ENCODE data around the gene CNOT1. TPM values are rescaled to one million over a fixed set of nuclear protein-coding genes. Genes with fewer than 3 reads are reported as not detected.
"Not testable (repeated sequence)": the region's sequence is repeated elsewhere in the genome, so short reads cannot be mapped to it uniquely, and the experiment has no call there.

Gene CNOT1
- polyA plus RNA-seq, 1 experiment: 133 TPM

- ChIA-PET POLR2A (no interaction called here), CTCF (interaction anchor here (0.7 to 1.3 kb wide), 3 partner anchors 22 to 127 kb away, joined by 4 to 6 read pairs (median 5); no protein-coding TSS in a partner anchor)
- no peak for DNase-seq (ENCODE audit: low read depth)
- no peaks in the 10 kb centered on the region for H3K27me3 ChIP-seq (ENCODE audit: control insufficient read depth, insufficient read depth, low read length)
- TF ChIP-seq, protein P1, sequence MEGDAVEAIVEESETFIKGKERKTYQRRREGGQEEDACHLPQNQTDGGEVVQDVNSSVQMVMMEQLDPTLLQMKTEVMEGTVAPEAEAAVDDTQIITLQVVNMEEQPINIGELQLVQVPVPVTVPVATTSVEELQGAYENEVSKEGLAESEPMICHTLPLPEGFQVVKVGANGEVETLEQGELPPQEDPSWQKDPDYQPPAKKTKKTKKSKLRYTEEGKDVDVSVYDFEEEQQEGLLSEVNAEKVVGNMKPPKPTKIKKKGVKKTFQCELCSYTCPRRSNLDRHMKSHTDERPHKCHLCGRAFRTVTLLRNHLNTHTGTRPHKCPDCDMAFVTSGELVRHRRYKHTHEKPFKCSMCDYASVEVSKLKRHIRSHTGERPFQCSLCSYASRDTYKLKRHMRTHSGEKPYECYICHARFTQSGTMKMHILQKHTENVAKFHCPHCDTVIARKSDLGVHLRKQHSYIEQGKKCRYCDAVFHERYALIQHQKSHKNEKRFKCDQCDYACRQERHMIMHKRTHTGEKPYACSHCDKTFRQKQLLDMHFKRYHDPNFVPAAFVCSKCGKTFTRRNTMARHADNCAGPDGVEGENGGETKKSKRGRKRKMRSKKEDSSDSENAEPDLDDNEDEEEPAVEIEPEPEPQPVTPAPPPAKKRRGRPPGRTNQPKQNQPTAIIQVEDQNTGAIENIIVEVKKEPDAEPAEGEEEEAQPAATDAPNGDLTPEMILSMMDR (IDR thresholded peaks at IDR 0.05; ENCODE audit: insufficient read depth, low read depth, low read length): no peak
- H3K36me3 ChIP-seq (ENCODE audit: control insufficient read depth, insufficient read depth, low read length): no peaks in the 10 kb centered on the region
- H3K4me3 ChIP-seq (ENCODE audit: low read depth, low read length): no peak overlapping the region
These were observed 9.6 kb upstream of the CNOT1 start for GRCh38 chr16:58639230-58639629.

DNA sequence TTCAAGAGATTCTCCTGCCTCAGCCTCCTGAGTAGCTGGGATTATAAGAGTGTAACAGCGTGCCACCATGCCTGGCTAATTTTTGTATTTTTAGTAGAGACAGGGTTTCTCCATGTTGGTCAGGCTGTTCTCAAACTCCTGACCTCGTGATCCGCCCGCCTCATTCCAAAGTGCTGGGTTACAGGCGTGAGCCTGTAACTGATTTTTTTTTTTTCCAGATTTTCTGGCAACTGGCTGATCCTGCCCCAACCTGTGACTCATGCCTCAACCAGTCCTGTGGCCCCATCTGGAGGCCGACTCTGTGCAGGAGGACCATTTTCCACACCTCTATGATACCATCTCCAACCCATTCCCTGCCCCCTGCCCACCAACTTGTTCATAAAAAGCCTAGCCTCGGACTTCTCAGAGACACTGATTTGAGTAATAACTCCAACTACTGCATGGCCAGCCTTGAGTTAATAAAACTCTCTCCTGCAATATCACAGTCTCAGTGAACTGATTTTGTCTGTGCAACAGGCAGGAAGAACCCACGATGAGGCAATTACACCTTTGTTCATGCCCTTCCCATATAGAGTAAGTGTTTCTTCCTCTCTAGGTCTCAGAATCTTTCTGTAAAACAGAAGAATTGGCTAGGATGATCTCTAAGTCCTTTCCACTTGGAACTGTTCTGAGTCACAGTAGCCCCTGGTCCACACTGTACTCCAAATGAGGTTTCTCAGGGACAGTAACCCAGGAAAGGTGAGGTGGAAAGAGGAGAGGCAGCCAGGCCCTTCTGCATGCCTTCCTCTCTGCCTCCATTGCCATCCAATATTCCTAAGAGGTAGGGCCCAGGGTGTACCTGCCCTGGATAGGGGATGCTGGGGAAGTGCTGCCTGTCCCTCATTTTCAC lies 8.8 kb upstream of the CNOT1 start:
- ChIA-PET CTCF (interaction anchor here (0.6 to 1.3 kb wide), 5 partner anchors 35 to 126 kb away, joined by 3 to 6 read pairs (median 3); no protein-coding TSS in a partner anchor), POLR2A (interaction anchor here (0.6 kb wide), 1 partner anchor 220 kb away, joined by 4 read pairs; no protein-coding TSS in a partner anchor)
- H3K27me3 ChIP-seq (ENCODE audit: control insufficient read depth, insufficient read depth, low read length): no peaks in the 10 kb centered on the region
- TF ChIP-seq, protein P1 (IDR thresholded peaks at IDR 0.05; ENCODE audit: insufficient read depth, low read depth, low read length): peak; percentile 66
- H3K4me3 ChIP-seq (ENCODE audit: low read depth, low read length): no peak overlapping the region
- DNase-seq (ENCODE audit: low read depth): peak; percentile 70
- no peaks in the 10 kb centered on the region for H3K36me3 ChIP-seq (ENCODE audit: control insufficient read depth, insufficient read depth, low read length)

GRCh38 chr16:58637021-58637420 lies 7.4 kb upstream of the CNOT1 start:
- CTCF ChIA-PET: interaction anchor here (0.8 to 1.1 kb wide), 2 partner anchors 125 kb away, joined by 3 to 6 read pairs; no protein-coding TSS in a partner anchor
- H3K4me3 ChIP-seq (ENCODE audit: low read depth, low read length); DNase-seq (ENCODE audit: low read depth); H3K27me3 ChIP-seq (ENCODE audit: control insufficient read depth, insufficient read depth, low read length); POLR2A ChIA-PET; H3K36me3 ChIP-seq (ENCODE audit: control insufficient read depth, insufficient read depth, low read length): not testable (repeated sequence)

DNA sequence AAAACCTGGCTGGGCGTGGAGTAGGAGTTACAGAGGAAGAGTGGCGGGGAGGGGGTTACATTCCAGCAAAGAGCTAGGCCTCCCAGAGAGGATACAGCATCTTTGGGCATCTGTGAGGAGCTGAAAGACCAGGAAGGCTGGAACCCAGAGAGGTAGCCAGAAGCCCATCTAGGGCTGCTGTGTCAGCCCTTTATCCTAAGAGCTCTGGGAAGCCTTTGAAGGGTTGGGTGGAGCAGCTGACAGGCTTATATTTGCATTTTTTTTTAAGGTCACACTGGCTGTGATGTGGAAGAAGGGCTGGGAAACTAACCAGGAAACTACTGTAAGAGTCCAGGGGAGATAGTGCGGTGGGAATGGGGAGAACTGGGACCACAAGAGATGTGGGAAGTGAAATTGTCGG lies 6.8 kb upstream of the CNOT1 start:
- TF ChIP-seq, protein P1 (IDR thresholded peaks at IDR 0.05; ENCODE audit: insufficient read depth, low read depth, low read length): no peak
- no peak for DNase-seq (ENCODE audit: low read depth)
- no peaks in the 10 kb centered on the region for H3K36me3 ChIP-seq (ENCODE audit: control insufficient read depth, insufficient read depth, low read length)
- ChIA-PET CTCF (interaction anchor here (0.8 kb wide), 1 partner anchor 124 kb away, joined by 3 read pairs; no protein-coding TSS in a partner anchor), POLR2A (interaction anchor here (0.6 kb wide), 2 partner anchors 13 to 21 kb away, joined by 4 to 7 read pairs; no protein-coding TSS in a partner anchor)
- H3K4me3 ChIP-seq (ENCODE audit: low read depth, low read length): no peak overlapping the region
- H3K27me3 ChIP-seq (ENCODE audit: control insufficient read depth, insufficient read depth, low read length): no peaks in the 10 kb centered on the region

DNA sequence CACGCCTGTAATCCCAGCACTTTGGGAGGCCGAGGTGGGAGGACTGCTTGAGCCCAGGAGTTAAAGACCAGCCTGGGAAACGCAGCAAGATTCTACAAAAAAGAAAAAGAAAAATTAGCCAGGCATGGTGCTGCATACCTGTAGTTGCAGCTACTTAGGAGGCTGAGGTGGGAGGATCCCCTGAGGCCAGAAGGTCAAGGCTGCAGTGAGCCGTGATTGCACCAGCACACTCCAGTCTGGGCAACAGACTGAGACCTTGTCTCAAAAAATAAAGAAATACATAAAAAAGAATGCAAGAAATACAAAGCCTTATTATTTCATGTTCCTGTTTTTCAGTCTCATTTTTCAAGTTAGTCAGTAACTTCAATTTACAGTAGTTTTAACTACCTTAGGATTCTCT lies 5.9 kb upstream of the CNOT1 start:
- H3K27me3 ChIP-seq (ENCODE audit: control insufficient read depth, insufficient read depth, low read length): no peaks in the 10 kb centered on the region
- no peak for DNase-seq (ENCODE audit: low read depth)
- no peaks in the 10 kb centered on the region for H3K36me3 ChIP-seq (ENCODE audit: control insufficient read depth, insufficient read depth, low read length)
- TF ChIP-seq, protein P1 (IDR thresholded peaks at IDR 0.05; ENCODE audit: insufficient read depth, low read depth, low read length): no peak
- ChIA-PET CTCF (no interaction called here), POLR2A (no interaction called here)
- H3K4me3 ChIP-seq (ENCODE audit: low read depth, low read length): no peak overlapping the region
